Ecto neural progenitor cell (in vitro differentiated cells): Measurements from ENCODE around the gene PUSL1.

ENCODE experiments used
- DNase-seq: peaks from one replicate; pipeline ENCODE4 v3.0.0-alpha.2; 2018; ENCODE audit warnings: low spot score

The PUSL1 gene

DNA sequence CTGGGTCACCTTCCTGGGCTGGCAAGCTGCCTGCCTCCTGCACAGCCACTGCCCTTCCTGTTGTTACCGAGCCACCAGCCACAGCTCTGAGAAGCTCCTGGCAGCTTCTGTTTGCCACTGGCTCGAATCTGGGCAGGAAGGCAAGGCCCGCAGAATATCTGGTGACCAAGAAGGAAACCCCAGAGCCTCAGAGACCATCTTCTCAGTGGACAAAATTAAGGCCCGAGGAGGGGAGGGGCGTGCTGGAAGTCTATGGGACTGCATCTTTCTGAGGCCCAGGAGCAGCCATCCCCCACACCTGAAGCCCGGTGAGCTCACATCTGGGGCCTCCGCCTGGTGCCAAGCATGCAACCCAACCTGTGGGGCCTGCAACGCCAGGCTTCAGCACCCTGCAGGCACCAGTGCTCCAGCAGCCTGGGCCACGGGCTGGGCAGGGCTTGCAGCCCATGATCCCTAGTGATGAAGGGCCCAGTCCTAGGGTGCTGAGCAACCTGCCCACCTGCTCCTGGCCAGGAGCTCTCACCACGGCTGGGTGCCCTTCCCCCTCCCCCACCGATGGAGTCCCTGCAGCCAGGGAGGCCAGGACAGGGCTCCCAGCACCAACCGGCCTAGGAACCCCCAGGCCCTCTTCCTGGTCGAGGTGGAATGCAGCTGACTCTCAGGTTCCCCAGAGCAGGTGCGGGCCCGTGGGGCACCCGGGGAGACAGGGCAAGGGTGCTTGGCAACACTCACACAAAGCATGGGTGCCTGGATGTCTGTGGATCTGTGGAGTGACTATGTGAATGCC is 17.1 kb downstream of the PUSL1 start:
- no peak for DNase-seq

DNA sequence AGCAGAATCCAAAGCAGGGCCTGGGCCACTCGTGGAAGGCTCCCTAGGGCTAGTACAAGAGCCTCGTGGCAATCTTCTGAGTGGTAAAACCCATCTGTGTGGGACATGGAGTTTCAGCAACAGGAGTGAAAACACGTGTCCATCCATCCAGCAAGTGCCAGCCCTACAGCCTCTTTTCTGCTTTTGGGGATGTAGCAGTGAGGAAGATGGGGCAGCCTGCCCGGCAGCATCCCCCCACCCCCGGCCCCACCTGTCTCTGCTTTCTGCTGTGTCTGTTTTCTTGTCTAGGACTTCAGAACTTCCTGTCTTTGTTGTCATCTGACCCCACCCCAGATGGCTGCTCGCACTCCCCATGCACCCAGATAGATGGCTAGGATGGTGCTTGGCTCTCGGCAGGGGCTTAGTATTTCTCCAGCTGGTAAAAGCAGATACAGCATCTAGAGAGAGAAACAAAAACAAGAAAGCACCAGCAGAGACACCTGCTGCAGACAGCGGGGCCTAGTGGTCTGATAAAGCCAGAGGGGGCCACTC is 17.7 kb downstream of the PUSL1 start:
- DNase-seq = no peak

DNA sequence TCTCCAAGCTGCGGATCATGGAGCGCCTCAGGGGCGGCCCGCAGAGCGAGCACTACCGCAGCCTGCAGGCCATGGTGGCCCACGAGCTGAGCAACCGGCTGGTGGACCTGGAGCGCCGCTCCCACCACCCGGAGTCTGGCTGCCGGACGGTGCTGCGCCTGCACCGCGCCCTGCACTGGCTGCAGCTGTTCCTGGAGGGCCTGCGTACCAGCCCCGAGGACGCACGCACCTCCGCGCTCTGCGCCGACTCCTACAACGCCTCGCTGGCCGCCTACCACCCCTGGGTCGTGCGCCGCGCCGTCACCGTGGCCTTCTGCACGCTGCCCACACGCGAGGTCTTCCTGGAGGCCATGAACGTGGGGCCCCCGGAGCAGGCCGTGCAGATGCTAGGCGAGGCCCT is 18.9 kb downstream of the PUSL1 start:
- no peak for DNase-seq

DNA sequence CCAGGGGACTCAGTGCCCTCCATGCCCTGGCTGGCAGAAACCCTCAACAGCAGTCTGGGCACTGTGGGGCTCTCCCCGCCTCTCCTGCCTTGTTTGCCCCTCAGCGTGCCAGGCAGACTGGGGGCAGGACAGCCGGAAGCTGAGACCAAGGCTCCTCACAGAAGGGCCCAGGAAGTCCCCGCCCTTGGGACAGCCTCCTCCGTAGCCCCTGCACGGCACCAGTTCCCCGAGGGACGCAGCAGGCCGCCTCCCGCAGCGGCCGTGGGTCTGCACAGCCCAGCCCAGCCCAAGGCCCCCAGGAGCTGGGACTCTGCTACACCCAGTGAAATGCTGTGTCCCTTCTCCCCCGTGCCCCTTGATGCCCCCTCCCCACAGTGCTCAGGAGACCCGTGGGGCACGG is 19.9 kb downstream of the PUSL1 start:
- DNase-seq = no peak

DNA sequence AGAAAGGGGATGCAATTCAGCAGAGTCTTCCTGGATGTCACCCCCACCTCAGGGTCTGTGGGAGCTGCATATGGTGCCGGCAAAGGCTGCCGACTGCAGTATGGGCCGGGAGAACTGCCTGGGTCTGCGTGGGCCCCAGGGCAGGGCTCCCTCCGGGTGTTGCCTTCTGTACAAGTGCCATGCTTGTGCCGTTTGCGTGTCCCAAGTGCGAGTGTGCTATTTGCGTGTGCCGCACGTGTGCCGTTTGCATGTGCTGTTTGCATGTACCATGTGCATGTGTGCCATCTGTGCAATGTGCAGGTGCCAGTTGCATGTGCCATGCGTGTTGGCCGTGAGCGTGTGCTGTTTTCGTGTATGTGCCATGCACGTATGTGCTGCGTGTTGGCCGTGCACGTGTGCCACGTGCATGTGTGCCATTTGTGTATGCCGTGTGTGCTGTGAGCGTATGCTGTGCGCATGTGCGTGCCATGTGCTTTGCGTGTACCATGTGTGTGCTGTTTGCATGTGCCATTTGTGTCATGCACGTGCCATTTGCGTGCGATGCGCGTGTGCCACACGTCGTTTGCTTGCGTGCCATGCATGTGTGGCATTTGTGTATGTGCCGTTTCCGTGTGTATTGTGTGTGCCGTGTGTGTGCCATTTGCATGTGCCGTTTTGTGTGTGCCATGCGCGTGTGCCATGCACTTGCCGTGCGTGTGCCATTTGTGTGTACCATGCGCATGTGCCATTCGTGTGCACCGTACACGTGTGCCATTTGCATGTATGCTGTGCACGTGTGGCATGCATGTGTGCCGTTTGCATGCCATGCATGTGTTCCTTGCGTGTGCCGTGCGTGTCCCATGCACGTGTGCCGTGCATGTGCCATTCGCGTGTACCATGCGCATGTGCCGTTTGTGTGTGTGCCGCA is 21.2 kb downstream of the PUSL1 start:
- DNase-seq = no peak

DNA sequence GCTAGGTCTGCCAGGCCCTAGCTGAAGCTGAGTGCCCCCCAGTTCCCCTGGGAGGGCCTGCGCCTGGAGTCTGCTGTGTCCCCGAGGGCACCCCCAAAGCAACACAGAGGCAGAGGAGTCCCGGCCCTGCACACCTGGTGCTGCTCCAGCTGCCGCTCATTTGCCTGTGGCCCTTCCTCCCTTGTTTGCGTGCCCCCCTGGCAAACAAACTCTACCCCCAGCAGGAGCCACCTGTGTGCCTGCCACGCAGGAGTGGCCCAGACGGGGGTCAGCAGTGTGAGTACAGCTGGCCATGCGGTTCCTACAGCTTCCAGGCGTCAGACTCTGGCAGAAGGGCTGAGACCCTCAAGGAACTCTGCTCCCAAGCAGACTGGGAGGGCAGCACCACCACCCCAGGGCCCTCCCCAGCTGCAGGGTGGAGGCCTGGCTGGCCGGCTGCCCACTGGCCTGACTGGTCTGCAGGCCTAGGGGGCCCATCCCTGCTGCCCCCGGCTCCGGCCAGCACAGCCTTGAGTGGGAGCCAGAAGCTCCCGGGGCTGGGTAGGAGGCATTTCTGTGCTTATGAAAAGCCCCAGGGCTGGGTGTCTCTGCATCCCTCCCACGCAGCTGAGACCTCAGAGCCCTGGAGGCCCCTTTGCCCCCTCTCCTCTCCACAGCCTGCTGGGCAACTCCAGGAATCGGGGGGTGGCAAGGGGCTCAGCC is 22.1 kb downstream of the PUSL1 start:
- DNase-seq = no peak

DNA sequence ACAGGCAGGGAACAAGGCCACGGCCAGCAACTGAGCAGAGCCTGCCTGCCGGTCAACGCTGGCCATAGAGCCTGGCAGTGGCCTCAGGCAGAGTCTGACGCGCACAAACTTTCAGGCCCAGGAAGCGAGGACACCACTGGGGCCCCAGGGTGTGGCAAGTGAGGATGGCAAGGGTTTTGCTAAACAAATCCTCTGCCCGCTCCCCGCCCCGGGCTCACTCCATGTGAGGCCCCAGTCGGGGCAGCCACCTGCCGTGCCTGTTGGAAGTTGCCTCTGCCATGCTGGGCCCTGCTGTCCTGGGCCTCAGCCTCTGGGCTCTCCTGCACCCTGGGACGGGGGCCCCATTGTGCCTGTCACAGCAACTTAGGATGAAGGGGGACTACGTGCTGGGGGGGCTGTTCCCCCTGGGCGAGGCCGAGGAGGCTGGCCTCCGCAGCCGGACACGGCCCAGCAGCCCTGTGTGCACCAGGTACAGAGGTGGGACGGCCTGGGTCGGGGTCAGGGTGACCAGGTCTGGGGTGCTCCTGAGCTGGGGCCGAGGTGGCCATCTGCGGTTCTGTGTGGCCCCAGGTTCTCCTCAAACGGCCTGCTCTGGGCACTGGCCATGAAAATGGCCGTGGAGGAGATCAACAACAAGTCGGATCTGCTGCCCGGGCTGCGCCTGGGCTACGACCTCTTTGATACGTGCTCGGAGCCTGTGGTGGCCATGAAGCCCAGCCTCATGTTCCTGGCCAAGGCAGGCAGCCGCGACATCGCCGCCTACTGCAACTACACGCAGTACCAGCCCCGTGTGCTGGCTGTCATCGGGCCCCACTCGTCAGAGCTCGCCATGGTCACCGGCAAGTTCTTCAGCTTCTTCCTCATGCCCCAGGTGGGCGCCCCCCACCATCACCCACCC is 22.9 kb downstream of the PUSL1 start, which contains the start of gene TAS1R3:
TSS of gene TAS1R3 (plus strand) at position 213 of the 898 bp plus-strand sequence. CDS start at position 279, 66 bp downstream.
- DNase-seq = no peak

DNA sequence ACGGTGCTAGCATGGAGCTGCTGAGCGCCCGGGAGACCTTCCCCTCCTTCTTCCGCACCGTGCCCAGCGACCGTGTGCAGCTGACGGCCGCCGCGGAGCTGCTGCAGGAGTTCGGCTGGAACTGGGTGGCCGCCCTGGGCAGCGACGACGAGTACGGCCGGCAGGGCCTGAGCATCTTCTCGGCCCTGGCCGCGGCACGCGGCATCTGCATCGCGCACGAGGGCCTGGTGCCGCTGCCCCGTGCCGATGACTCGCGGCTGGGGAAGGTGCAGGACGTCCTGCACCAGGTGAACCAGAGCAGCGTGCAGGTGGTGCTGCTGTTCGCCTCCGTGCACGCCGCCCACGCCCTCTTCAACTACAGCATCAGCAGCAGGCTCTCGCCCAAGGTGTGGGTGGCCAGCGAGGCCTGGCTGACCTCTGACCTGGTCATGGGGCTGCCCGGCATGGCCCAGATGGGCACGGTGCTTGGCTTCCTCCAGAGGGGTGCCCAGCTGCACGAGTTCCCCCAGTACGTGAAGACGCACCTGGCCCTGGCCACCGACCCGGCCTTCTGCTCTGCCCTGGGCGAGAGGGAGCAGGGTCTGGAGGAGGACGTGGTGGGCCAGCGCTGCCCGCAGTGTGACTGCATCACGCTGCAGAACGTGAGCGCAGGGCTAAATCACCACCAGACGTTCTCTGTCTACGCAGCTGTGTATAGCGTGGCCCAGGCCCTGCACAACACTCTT is 23.8 kb downstream of the PUSL1 start:
- DNase-seq = no peak

DNA sequence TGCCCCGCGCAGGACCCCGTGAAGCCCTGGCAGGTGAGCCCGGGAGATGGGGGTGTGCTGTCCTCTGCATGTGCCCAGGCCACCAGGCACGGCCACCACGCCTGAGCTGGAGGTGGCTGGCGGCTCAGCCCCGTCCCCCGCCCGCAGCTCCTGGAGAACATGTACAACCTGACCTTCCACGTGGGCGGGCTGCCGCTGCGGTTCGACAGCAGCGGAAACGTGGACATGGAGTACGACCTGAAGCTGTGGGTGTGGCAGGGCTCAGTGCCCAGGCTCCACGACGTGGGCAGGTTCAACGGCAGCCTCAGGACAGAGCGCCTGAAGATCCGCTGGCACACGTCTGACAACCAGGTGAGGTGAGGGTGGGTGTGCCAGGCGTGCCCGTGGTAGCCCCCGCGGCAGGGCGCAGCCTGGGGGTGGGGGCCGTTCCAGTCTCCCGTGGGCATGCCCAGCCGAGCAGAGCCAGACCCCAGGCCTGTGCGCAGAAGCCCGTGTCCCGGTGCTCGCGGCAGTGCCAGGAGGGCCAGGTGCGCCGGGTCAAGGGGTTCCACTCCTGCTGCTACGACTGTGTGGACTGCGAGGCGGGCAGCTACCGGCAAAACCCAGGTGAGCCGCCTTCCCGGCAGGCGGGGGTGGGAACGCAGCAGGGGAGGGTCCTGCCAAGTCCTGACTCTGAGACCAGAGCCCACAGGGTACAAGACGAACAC is 24.5 kb downstream of the PUSL1 start:
- DNase-seq = no peak

DNA sequence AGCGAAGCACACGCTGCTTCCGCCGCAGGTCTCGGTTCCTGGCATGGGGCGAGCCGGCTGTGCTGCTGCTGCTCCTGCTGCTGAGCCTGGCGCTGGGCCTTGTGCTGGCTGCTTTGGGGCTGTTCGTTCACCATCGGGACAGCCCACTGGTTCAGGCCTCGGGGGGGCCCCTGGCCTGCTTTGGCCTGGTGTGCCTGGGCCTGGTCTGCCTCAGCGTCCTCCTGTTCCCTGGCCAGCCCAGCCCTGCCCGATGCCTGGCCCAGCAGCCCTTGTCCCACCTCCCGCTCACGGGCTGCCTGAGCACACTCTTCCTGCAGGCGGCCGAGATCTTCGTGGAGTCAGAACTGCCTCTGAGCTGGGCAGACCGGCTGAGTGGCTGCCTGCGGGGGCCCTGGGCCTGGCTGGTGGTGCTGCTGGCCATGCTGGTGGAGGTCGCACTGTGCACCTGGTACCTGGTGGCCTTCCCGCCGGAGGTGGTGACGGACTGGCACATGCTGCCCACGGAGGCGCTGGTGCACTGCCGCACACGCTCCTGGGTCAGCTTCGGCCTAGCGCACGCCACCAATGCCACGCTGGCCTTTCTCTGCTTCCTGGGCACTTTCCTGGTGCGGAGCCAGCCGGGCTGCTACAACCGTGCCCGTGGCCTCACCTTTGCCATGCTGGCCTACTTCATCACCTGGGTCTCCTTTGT is 25.3 kb downstream of the PUSL1 start:
- DNase-seq = no peak

DNA sequence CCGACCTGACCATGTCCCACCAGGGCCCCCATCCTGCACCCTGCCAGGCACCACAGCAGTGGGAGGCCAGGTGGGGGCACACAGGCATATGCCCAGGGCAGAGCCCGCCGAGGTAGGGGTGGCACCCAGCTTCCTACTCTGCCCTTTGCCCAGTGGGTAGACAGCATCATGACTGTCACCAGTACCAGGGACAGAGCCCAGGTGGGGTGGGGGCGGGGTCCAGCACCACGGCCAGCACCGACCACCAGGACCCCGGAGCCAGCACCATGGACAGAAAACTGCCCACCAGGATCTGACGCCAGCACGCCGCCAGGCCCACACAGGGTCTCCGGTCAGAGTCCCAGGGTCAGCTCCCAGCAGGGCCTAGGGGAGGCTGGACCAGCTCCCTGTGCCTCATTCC is 26.4 kb downstream of the PUSL1 start:
- peak; percentile 89 for DNase-seq

DNA sequence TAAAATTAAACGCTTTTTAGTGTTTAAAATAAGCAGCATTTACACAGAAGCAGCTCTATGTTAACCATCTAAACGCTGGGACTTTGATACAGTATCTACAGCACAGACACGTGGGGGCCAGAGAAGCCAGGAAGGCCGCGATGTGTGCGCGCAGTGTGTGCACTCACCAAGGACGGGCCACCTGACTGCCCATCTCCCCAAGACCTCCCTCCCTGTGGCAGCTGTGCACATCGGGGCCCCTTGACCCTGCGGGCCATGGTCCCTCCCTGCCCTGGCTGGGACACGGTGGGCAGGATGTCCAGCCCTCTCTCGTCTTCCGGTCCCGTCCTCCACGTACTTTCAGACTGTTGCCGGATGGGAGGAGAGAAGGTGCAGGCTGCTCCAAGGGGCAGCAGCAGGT is 26.9 kb downstream of the PUSL1 start:
- DNase-seq = no peak

DNA sequence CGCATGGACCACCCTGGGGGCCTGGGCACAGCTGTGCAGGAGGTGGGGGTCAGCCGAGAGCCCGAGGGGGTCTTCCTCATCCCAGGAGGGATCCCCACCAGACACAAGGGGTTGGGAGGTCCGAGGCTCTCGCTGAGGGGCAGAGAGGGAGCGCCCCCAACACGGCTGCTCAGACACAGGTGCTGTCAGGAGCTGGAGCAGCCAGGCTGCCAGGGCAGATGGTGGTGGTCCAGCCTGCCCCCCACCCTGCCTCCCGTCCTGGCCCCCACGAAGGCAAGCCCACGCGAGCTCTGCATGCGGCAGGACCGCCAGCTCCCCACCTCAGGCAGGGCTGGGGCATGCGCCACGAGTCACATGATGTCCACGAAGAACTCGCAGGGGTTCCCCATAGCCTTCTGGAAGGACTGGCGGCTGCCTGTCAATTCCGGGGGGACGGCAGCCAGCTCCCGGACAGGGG is 27.4 kb downstream of the PUSL1 start:
- DNase-seq = no peak

DNA sequence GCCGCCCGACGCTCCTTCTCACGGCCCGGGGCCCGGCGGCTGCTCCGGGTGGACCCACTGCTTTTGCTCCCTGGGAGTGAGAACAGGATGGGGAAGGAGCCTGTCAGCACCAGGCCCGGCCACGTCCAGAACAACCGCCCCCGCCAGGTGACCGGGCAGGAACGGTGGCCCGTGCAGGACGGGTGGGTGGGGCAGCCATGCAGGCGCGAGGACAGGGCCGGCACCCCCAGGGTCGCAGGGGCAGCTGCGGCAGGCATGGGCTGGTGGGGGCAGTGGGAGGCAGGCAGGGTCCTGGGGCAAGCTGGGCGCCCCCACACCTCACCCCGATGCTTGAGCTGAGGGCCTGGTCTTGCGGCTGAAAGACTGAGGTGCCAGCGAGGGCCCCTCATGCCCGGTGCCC is 28.0 kb downstream of the PUSL1 start:
- no peak for DNase-seq

DNA sequence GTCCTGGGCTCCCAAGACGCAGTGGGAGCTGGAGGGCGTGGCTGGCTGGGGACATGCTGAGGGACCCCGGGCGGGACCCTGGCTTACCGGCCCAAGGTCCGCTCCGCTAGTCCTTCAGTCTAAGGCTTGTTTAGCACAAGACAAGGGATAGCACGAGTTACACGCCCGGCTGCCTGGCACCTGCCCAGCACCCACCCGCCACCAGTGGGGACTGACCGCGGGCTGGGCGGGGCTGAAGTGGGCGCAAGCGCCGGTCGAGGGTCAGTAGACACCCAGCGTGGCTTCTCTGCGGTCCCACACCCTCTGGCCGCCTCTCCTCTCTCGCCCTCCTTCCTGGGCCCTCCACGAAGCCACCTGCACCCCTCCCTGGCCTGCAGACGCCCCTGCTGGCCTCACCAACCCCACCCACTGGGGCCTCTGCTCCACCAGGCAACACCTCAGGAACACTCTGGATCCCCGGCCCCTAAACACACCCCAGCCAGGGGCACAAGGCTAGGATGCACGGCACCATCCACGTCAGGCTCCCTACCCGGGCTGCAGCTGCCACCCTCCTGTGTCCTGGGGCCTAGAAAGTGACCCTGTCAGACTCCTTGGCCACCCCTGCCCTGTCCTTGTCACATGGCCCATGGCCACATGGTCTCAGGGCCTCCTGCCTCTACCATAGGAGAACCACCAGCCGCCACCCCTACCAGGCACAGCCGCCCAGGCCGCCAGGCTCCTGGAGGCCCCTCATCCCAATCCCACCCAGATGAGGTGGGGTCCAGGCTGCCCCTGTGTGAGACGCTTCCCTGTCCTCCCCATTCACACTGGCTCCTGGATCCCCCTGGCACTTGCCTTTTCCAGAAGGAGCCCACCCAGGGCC is 28.8 kb downstream of the PUSL1 start:
- no peak for DNase-seq

DNA sequence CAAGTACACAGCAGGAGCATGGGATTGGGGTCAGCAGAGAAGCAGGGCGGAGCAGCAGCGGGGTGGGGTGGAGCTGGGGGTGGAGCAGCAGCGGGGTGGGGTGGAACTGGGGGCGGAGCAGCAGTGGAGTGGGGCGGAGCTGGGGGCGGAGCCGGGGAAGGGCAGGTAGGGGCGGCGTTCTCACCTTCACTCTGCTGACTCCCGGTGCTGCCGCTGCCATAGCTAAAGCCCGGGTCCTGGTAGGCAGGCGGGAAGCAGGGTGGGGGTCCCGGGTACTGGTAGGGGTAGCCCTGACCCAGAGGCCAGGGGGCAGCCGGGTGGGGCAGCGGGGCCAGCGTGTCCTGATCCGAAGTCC is 29.4 kb downstream of the PUSL1 start:
- DNase-seq = no peak

DNA sequence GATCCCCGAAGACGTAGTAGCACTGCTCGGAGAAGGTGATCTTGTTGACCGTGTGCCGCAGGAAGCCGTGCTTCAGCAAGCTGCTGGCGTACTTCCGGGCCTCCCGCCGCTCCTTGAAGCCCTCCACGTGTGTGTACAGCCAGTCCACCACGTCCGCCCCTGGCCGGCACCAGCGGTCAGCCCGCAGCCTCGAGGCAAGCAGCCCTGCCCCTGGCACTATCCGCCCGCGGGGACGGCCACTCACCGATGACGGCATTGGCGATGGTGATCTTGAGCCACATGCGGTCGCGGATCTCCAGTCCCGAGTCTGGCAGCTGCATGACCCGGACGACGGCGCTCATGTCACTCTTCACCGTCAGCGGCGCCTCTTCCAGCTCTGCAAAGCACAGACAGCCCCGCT is 29.9 kb downstream of the PUSL1 start:
- no peak for DNase-seq

DNA sequence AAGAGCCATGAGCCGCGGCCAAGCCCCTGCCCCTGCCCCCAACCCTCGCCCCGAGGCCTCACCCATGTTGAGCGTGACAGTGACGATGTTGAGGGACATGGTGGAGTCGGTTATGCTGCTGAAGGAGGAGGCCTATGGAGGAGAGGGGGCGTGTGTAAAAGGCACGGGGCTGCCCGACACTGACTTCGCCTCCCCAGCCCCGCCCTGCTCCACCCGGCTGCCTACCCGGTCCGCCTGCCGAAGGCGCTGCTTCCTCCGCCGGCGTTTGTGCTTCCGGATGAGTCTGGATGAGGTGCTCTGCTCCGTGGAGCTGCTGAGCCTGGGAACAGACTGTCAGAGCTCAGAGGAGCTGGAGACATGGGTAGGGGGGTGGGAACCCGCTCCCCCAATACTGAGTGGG is 31.8 kb downstream of the PUSL1 start:
- no peak for DNase-seq
